K562 (cell line): ENCODE results near the gene IL31. TPM values are rescaled to one million over a fixed set of nuclear protein-coding genes. Genes with fewer than 3 reads are reported as not detected.
A peak's percentile ranks its signal among the peaks of the same experiment; 100 is the strongest.

Source experiments
- ATAC-seq: fragments of 200-7000 bp; cut with Tn5 transposase; 3 replicates; pipeline ENCODE4 v1.9.1; 2020; ENCODE audit warnings: moderate library complexity
- BruUV-seq: library from RNA; stranded (reverse); fragments of 400-500 nt; replicated peaks from 2 replicates; lab custom pipeline; 2021; lab: Mats Ljungman, UMichigan
- CTCF ChIA-PET: fragments of 300-600 bp; formaldehyde crosslinking; extraction: SDS; loops from one replicate; lab custom pipeline; 2021; ENCODE audit warnings: low intra/inter-chr PET ratio; lab: Yijun Ruan, JAX
- POLR2A ChIA-PET: fragments of 300-600, 350-650 bp; sonication (Branson Sonifier 250); formaldehyde crosslinking; extraction: SDS; loops from one replicate; lab custom pipeline; 2021; ENCODE audit warnings: antibody characterized with exemption, inconsistent platforms; lab: Yijun Ruan, JAX
- DNase-seq, 4 experiments: peaks; one replicate each; pipeline versions ENCODE4 v3.0.0 to v3.0.0-alpha.2; 2011 to 2018; ENCODE audit warnings: low spot score in 3 of 4, mixed read lengths in 3 of 4; ENCODE audit errors: extremely low read depth in 1 of 4
- FAIRE-seq: peaks from 2 replicates; lab custom pipeline; 2011; peaks lifted over from hg19 to GRCh38; lab: Jason Lieb, UNC
- H2AFZ ChIP-seq: 2 replicates; pipeline ENCODE4 v1.6.0; 2011; ENCODE audit warnings: low read depth, low read length, control low read depth, inconsistent platforms
- H3K27ac ChIP-seq: fragments of 200-600 bp; 3 replicates; pipeline ENCODE4 v1.8.0; 2011; ENCODE audit warnings: low read depth, mild to moderate bottlenecking, control low read depth, inconsistent platforms, low read length, moderate library complexity, mixed read lengths; ENCODE audit errors: extremely low read depth
- H3K27me3 ChIP-seq, 2 experiments: fragments of 300-600 bp in 1 of 2; 2 replicates in 1 of 2; 3 replicates in 1 of 2; pipeline versions ENCODE4 v1.6.0 to v1.8.0; 2011; ENCODE audit warnings: inconsistent platforms in 2 of 2, low read length in 2 of 2, mild to moderate bottlenecking in 1 of 2, mixed read lengths in 1 of 2, moderate library complexity in 1 of 2; ENCODE audit not compliant: control insufficient read depth in 2 of 2, insufficient read depth in 2 of 2
- H3K36me3 ChIP-seq: fragments of 300-600 bp; 3 replicates; pipeline ENCODE4 v1.8.0; 2011; ENCODE audit warnings: mild to moderate bottlenecking, low read length, inconsistent platforms; ENCODE audit not compliant: control insufficient read depth, insufficient read depth
- H3K4me1 ChIP-seq, 2 experiments: fragments of 200-600 bp in 1 of 2; replicated peaks in 1 of 2; 2 replicates in 1 of 2; 3 replicates in 1 of 2; pipeline versions ENCODE4 v1.5.1 to v1.8.0; 2011; ENCODE audit warnings: inconsistent platforms in 2 of 2, low read length in 2 of 2, mild to moderate bottlenecking in 1 of 2, mixed read lengths in 1 of 2, moderate library complexity in 1 of 2; ENCODE audit not compliant: control insufficient read depth in 2 of 2, insufficient read depth in 2 of 2
- H3K4me2 ChIP-seq: 2 replicates; pipeline ENCODE4 v1.6.1; 2011; ENCODE audit warnings: low read length, control low read depth, inconsistent platforms, mixed read lengths; ENCODE audit not compliant: insufficient read depth
- H3K4me3 ChIP-seq: fragments of 200-600 bp; sonication (generic), shearing (Covaris generic); 2 replicates; pipeline ENCODE4 v1.5.1; 2016; ENCODE audit warnings: control low read depth, inconsistent platforms
- H3K79me2 ChIP-seq: fragments of 200-600 bp; 3 replicates; pipeline ENCODE4 v1.8.0; 2011; ENCODE audit warnings: low read length, inconsistent platforms; ENCODE audit not compliant: control insufficient read depth, insufficient read depth
- H3K9ac ChIP-seq, 2 experiments: 2 replicates each; pipeline versions ENCODE4 v1.6.0 to v1.6.1; 2011; ENCODE audit warnings: low read depth in 2 of 2, low read length in 2 of 2, control low read depth in 1 of 2, inconsistent platforms in 1 of 2, mild to moderate bottlenecking in 1 of 2, mixed read lengths in 1 of 2; ENCODE audit not compliant: insufficient read depth in 1 of 2
- H3K9me1 ChIP-seq: one replicate; pipeline ENCODE4 v1.6.0; 2011; ENCODE audit warnings: inconsistent platforms, mild to moderate bottlenecking, low read length, moderate library complexity; ENCODE audit not compliant: control insufficient read depth, insufficient read depth
- H3K9me3 ChIP-seq: replicated peaks from 2 replicates; pipeline ENCODE4 v1.5.1; 2011; ENCODE audit warnings: low read depth, low read length, inconsistent platforms; ENCODE audit not compliant: control insufficient read depth, insufficient read depth
- H4K20me1 ChIP-seq: replicated peaks from 2 replicates; pipeline ENCODE4 v1.6.1; 2011; ENCODE audit warnings: low read length, inconsistent platforms, mixed read lengths; ENCODE audit not compliant: control insufficient read depth, insufficient read depth
- CBX3 ChIP-seq, 2 experiments: IDR thresholded peaks; 1 replicate in 1 of 2; 2 replicates in 1 of 2; pipeline ENCODE4 v1.6.1; 2012; ENCODE audit warnings: inconsistent platforms in 2 of 2, low read length in 2 of 2, borderline replicate concordance in 1 of 2, control low read depth in 1 of 2
- HDAC2 ChIP-seq: fragments of 450-650 bp; IDR thresholded peaks from 2 replicates; pipeline ENCODE4 v1.6.1; 2016; ENCODE audit warnings: mild to moderate bottlenecking
- NCOA1 ChIP-seq: fragments of 450-650 bp; IDR thresholded peaks from 2 replicates; pipeline ENCODE4 v1.6.1; 2016; ENCODE audit warnings: low read depth
- NFIC ChIP-seq: fragments of 450-650 bp; IDR thresholded peaks from 2 replicates; pipeline ENCODE4 v1.6.1; 2017; ENCODE audit warnings: mild to moderate bottlenecking, inconsistent platforms
- NRF1 ChIP-seq, 2 experiments: fragments of 450-650 bp; IDR thresholded peaks in 1 of 2; conservative IDR thresholded peaks in 1 of 2; 2 replicates each; pipeline ENCODE4 v1.6.1; 2014; ENCODE audit warnings: mild to moderate bottlenecking in 2 of 2
- POLR2B ChIP-seq: fragments of 450-650 bp; IDR thresholded peaks from 2 replicates; pipeline ENCODE4 v1.6.1; 2018; ENCODE audit warnings: low read depth; ENCODE audit not compliant: partially characterized antibody
- RBM17 ChIP-seq: fragments of 200-400 bp; formaldehyde crosslinking; IDR thresholded peaks from 2 replicates; pipeline ENCODE4 v1.6.1; 2017; ENCODE audit warnings: low read depth, mild to moderate bottlenecking, low read length, borderline replicate concordance
- SETDB1 ChIP-seq: IDR thresholded peaks from one replicate; pipeline ENCODE4 v1.6.1; 2012; ENCODE audit warnings: low read length, control low read depth, inconsistent platforms
- SMAD2 ChIP-seq: fragments of 150-350 bp; IDR thresholded peaks from 2 replicates; pipeline ENCODE4 v1.6.1; 2014; ENCODE audit warnings: low read depth, mild to moderate bottlenecking, low read length
- TEAD4 ChIP-seq, 2 experiments: sonication (generic) in 1 of 2; formaldehyde crosslinking in 1 of 2; IDR thresholded peaks; 2 replicates each; pipeline versions ENCODE4 v1.6.1 to v1.8.0; 2012 to 2022; ENCODE audit warnings: borderline replicate concordance in 1 of 2, inconsistent platforms in 1 of 2, low read length in 1 of 2, mild to moderate bottlenecking in 1 of 2, missing genetic modification reagents in 1 of 2
- ZC3H4 ChIP-seq: sonication (generic); formaldehyde crosslinking; IDR thresholded peaks from 2 replicates; pipeline ENCODE4 v1.9.0; 2021; ENCODE audit warnings: missing genetic modification reagents, borderline replicate concordance
- ZNF140 ChIP-seq: fragments of 250-450 bp; sonication (Bioruptor Pico); IDR thresholded peaks from 2 replicates; pipeline ENCODE4 v1.8.0; 2021; ENCODE audit warnings: moderate library complexity, mild to moderate bottlenecking, inconsistent platforms
- ZNF212 ChIP-seq: fragments of 450-650 bp; formaldehyde crosslinking; IDR thresholded peaks from 2 replicates; pipeline ENCODE4 v1.4.0; 2020; ENCODE audit warnings: mild to moderate bottlenecking
- ZNF699 ChIP-seq: fragments of 250-450 bp; sonication (Bioruptor Pico); IDR thresholded peaks from 2 replicates; pipeline ENCODE4 v1.8.0; 2021; ENCODE audit warnings: mild to moderate bottlenecking, moderate library complexity; ENCODE audit not compliant: insufficient replicate concordance
- WGBS: fragments of 100-300 bp; shearing (Covaris generic); methylation state at CpG from one replicate; pipeline ENCODE4 v1.1.6; 2016; ENCODE audit warnings: low coverage, mixed read lengths; ENCODE audit not compliant: insufficient coverage; ENCODE audit errors: missing lambda C conversion rate; 5-methylcytosine and 5-hydroxymethylcytosine counted together
- in situ Hi-C: fragments of 300-500 bp; cut with MboI; formaldehyde crosslinking; loops from 4 replicates; pipeline ENCODE4 v1.15.0; 2018; ENCODE audit warnings: inconsistent platforms, mixed read lengths
- intact Hi-C: fragments of 100-400 bp; cut with micrococcal nuclease; formaldehyde crosslinking; loops from 2 replicates; pipeline ENCODE4 v1.14.2; 2022
- polyA plus RNA-seq, 8 experiments: library from polyadenylated mRNA; depleted of rRNA in 4 of 8; stranded (reverse) in 5 of 8; unstranded in 3 of 8; fragments of >200 nt; fragmentation: Nextera tagmentation in 2 of 8; fragmentation: Illumina TruSeq in 1 of 8; extraction: Ambion mirVana in 2 of 8; extraction: Trizol in 1 of 8; gene quantifications; 2 replicates each; pipeline versions ENCODE4 v1.2.1 to v1.2.3, GENCODE V29; 2011 to 2014; ENCODE audit warnings: inconsistent platforms in 1 of 8, missing spikeins in 1 of 8
- total RNA-seq, 7 experiments: library from RNA; depleted of rRNA in 6 of 7; stranded (reverse); fragments of >200 nt in 6 of 7; fragmentation: Illumina TruSeq in 2 of 7; extraction: Trizol in 2 of 7; gene quantifications; 2 replicates each; pipeline versions ENCODE4 v1.2.1 to v1.2.3, GENCODE V29; 2011 to 2021; ENCODE audit warnings: low replicate concordance in 1 of 7
- TF ChIP-seq, protein P1 (sequence below): fragments of 200-800 bp; sonication (Bioruptor generic); IDR thresholded peaks from 2 replicates; pipeline ENCODE4 v1.6.1; 2017; ENCODE audit warnings: missing genetic modification characterization, missing compliant biosample characterization

IL31 gene
- total and polyA plus RNA-seq, 9 of the 15 experiments (the other 6 are each of a cell fraction or from before 2014, with no cell fraction given): not detected

DNA sequence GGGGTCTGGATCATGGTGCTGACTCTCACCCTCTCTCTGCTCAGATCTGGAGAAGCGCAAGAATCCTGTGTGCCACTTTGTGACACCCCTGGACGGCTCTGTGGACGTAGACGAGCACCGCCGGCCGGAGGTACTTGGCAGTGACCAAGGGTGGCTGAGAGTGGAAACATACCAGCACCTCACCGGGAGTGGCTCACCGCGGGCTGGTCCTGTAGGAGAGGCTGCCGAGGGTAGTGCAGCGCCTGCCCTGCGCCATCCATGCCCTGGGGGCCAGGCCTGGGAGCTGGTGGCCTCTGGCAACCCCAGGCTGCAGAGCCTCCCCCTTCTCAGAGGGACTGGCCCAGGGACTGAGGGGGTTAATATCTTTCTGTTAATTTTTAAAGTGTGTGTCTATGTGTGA, 46.2 kb downstream of the IL31 start:
- Histone ChIP-seq H3K9me1 (peaks cover 11% of the 10 kb centered on the region), H3K79me2 (peaks cover 45% of the 10 kb centered on the region), H3K9me3 (no peaks in the 10 kb centered on the region), H3K36me3 (peaks cover 86% of the 10 kb centered on the region; the same call in 2 of the 3 replicates), H3K27me3 (no peaks in the 10 kb centered on the region), H3K4me3 (no peak overlapping the region), H3K4me1 (peaks cover 9 to 15% of the 10 kb centered on the region in 2 experiments; a peak in 4 of 5 replicates), H3K27ac (no peak overlapping the region), H2AFZ (no peak overlapping the region), H3K4me2 (no peak overlapping the region), H4K20me1 (peaks cover 35% of the 10 kb centered on the region), H3K9ac (peak overlapping the region in 1 of 2 experiments; percentile 32; a peak in 1 of 4 replicates)
- 95% methylated on average over 13 of the region's 13 CpGs for WGBS
- in situ Hi-C loops: no loop called here
- no peak for ATAC-seq
- DNase-seq: no peak
- BruUV-seq: no TSS peak
- CTCF ChIA-PET: interaction anchor here (0.8 kb wide), 1 partner anchor 73 kb away, joined by 3 read pairs; no protein-coding TSS in a partner anchor
- POLR2A ChIA-PET: no interaction called here
- no peak for FAIRE-seq
- intact Hi-C loops: no loop called here
- TF ChIP-seq RBM17: no peak
- no peak for TF ChIP-seq SMAD2
- TF ChIP-seq NFIC: no peak
- TF ChIP-seq ZC3H4 (CRISPR knock-in tag): no peak
- TF ChIP-seq SETDB1: no peak
- TF ChIP-seq NRF1 (conservative IDR thresholded peaks at IDR 0.05 in 1 of 2, IDR thresholded peaks at IDR 0.05 in 1 of 2): no peak
- TF ChIP-seq ZNF140 (CRISPR knock-in tag): no peak
- TF ChIP-seq TEAD4 (IDR thresholded peaks at IDR 0.05; ENCODE audit: low read length): no peak
- TF ChIP-seq TEAD4 (CRISPR knock-in tag; IDR thresholded peaks at IDR 0.05; ENCODE audit: borderline replicate concordance): no peak
- TF ChIP-seq CBX3 (IDR thresholded peaks at IDR 0.05; ENCODE audit: borderline replicate concordance in 1 of 2, low read length in 2 of 2): no peak
- TF ChIP-seq HDAC2: no peak
- TF ChIP-seq ZNF699 (CRISPR knock-in tag): no peak
- TF ChIP-seq, protein P1, sequence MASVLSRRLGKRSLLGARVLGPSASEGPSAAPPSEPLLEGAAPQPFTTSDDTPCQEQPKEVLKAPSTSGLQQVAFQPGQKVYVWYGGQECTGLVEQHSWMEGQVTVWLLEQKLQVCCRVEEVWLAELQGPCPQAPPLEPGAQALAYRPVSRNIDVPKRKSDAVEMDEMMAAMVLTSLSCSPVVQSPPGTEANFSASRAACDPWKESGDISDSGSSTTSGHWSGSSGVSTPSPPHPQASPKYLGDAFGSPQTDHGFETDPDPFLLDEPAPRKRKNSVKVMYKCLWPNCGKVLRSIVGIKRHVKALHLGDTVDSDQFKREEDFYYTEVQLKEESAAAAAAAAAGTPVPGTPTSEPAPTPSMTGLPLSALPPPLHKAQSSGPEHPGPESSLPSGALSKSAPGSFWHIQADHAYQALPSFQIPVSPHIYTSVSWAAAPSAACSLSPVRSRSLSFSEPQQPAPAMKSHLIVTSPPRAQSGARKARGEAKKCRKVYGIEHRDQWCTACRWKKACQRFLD (CRISPR knock-in tag): no peak
- no peak for TF ChIP-seq ZNF212
- no peak for TF ChIP-seq POLR2B
- no peak for TF ChIP-seq NCOA1
